Measurements from ENCODE around the gene DDI2.
"Not testable (repeated sequence)": the region's sequence is repeated elsewhere in the genome, so short reads cannot be mapped to it uniquely, and the experiment has no call there.

DDI2 gene

GRCh38 chr1:15680561-15681348, 63.5 kb downstream of the DDI2 start:
- no peak for DNase-seq

DNA sequence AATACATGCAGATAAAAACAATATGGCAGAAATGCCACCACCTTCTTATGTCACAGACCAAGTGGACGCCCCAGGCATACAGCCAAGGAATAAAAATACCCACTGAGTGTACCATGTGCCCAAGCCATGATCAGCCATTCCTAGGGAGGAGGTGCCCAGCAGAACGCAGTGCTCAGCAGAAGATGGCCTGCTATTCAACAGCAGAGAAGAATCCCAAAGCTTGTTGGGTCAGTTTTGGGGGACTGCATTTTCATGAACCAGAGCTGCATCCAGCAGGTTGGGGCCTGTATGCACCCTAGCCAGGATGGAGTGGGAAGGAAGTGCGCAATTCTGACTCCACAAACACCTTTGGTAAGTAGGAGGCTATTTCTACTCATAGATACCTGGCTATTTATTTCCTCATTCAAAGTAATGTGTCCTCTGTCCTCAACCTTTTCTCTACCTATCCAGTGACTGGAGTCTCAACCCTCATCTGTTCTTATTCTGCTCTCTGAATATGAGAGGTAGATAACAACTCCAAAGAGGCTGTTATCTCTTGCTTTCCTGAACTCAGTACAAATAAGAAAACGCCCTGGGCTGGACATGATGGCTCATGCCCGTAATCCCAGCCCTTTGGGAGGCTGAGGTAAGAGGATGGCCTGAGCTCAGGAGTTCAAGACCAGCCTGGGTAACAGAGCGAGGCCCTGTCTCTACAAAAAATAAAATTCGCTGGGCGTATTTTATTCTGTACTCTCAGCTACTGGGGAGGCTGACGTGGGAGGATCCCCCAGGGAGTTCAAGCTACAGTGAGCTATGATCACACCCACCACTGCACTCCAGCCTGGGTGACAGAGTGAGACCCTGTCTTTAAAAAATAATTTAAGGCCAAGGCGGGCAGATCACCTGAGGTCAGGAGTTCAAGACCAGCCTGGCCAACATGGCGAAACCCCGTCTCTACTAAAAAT, 64.4 kb downstream of the DDI2 start:
- DNase-seq, result no peak

DNA sequence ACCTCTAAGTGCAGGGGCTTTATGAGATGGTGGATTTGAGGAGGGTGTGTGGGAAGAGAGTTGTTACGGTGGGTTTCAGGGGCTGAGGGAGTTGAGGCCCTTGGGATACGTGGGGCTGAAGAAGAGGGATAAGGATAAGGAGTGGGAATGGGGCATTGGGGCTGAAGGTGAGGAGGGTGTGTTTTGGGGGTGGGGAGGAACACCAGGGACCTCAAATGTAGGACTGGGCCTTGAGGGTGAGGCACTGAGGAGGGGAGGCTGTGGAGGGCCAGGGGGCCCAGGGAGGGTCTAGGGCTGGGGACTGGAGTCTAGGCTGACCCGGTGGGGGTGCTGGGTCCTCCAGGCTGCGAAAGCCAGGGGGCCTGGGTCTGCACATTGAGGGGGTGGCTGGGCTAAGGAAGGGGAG, 65.7 kb downstream of the DDI2 start:
- no peak for DNase-seq

DNA sequence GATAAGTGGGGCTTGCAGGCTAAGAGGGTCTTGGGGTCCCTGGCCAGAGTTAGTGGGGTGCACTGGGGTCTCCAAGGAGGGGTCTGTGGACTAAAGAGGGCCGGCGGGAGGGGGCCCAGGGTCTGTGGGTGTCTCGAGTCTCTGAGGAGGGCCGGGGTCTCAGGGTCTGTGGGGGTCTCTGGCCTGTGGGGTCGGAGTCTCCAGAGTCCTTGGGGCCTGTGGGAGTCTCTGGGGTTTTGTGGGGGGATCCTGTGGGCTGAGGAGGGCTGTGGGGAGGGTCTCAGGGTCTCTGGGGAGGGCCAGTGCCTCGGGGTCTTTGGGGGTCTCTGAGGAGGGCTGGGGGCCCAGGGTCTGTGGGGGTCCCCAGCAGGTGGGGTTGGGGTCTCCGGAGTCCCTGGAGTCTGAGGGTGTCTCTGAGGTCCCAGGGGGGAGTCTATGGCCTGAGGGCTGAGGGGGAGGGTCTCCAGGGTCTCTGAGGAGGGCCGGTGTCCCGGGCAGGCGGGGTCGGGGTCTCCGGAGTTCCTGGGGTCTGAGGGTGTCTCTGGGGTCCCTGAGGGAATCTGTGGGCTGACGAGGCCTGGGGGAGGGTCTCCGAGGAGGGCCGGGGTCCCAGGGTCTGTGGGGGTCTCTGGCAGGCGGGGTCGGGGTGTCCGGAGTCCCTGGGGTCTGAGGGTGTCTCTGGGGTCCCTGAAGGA, 66.2 kb downstream of the DDI2 start:
- no peak for DNase-seq

DNA sequence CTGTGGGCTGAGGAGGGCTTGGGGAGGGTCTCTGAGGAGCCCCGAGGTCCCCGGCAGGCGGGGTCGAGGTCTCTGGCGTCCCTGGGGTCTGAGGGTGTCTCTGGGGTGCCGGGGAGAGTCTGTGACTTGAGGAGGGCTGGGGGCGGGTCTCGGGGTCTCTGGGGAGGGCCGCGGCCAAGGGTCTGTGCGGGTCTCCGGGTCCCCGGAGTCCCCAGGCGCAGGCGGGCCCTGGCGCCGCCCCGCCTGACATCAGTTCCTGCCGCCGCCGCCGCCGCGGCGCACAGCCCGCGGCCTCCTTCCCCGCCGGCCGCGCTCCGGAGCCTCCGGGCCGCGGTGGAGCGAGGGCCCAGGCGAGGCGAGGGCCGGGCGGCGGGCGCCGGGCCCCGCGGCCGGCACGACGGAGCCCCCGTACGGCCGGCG, 66.8 kb downstream of the DDI2 start, which contains the start of gene PLEKHM2:
TSS of gene PLEKHM2 (plus strand) at position 279 of the 420 bp plus-strand sequence. CDS start 239 bp downstream, outside the sequence.
- no peak for DNase-seq

DNA sequence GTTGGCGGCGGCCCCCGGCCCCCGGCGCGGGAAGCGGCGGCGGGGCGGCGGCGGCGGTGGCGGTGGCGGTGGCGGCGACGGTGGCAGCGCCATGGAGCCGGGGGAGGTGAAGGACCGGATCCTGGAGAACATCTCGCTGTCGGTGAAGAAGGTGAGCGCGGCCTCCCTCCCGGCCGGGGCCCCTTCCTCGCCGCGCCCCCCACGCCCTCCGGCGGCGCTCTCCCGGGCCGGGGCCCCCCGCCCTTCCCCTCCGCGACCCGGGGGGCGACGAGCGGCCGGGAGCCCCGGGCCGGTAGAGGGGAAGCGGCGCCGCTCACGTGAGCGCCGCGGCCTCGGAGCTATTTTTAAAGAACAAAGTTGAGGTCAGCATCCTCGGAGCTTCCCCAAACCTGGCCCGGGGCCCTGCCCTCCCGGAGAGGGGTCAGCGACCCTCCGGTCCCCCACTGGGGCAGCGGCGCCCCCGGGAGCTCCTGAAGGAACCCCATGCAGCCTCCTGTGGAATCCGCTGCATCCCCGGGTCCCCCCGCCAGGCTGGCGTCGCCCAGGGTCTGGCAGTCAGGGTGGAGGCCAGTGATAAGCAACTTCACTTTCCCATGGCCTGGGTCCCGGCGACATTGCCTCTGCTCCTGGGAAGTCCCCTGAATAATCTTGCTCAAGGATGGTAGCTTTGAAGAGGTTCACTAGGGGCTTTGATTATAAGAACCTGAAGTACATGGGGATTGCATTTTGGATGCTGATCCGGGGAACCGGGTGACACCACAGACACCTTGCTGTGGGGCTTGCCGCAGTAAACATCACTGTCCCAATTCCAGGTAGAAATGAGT, 67.4 kb downstream of the DDI2 start:
- no peak for DNase-seq

DNA sequence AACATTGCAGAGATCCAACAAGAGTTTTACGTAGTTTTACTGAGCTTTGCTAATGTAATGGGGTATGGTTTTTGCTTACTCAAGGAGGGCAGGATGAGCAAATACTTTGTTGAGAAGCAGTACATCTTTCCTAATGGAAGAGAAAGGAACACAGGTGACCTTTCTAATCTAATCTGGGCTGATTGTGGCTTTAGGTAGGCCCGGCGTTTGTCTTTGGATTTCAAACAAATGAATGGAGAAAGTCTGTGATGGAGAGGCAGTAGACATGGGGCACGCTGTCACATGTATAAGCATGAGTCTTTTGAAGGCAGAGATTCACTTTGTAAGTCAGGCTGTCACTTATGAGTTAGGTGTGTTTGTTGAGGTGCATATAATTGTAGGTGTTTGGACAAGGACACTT, 68.6 kb downstream of the DDI2 start:
- DNase-seq, result no peak

GRCh38 chr1:15687446-15687845, 70.2 kb downstream of the DDI2 start:
- no peak for DNase-seq

- DNase-seq, result no peak
Measured at GRCh38 chr1:15690317-15690716, 73.1 kb downstream of the DDI2 start.

GRCh38 chr1:15691434-15692032, 74.3 kb downstream of the DDI2 start:
- no peak for DNase-seq

GRCh38 chr1:15692121-15692682, 74.9 kb downstream of the DDI2 start:
- no peak for DNase-seq

GRCh38 chr1:15693371-15693770, 76.1 kb downstream of the DDI2 start:
- no peak for DNase-seq

GRCh38 chr1:15696956-15697521, 79.8 kb downstream of the DDI2 start:
- DNase-seq, result no peak

GRCh38 chr1:15698201-15698600, 80.9 kb downstream of the DDI2 start:
- DNase-seq, result no peak

DNA sequence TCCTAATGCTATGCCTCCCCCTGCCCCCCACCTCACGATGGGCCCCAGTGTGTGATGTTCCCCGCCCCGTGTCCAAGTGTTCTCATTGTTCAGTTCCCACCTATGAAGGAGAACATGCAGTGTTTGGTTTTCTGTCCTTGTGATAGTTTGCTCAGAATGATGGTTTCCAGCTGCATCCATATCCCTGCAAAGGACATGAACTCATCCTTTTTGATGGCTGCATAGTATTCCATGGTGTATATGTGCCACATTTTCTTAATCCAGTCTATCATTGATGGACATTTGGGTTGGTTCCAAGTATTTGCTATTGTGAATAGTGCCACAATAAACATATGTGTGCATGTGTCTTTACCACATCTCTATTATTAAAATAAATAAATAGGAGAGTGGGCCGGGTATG, 82.1 kb downstream of the DDI2 start:
- DNase-seq, result not testable (repeated sequence)

GRCh38 chr1:15700508-15700907, 83.2 kb downstream of the DDI2 start:
- no peak for DNase-seq

GRCh38 chr1:15701784-15702183, 84.5 kb downstream of the DDI2 start:
- DNase-seq, result no peak

GRCh38 chr1:15702722-15703550, 85.7 kb downstream of the DDI2 start:
- no peak for DNase-seq

DNA sequence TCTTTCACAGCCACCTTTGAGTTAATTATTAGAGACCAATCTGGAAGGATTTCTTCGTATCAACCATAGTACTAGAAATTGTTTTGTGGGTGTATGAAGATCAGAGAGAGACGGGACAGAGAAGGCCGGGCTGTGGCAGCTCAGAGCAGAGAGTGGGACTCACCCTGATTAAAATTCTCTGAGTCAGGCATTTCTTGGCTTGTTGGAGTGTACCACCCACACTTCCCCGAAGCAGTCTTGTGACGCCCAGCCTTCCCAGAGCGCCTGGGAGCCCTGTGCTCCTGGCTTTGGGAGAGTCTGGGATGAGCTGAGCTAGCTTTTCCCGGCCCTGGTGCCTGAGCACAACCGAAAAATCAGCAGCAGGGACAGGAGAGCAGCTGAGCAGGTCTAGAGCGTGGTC, 86.3 kb downstream of the DDI2 start:
- DNase-seq, result no peak

DNA sequence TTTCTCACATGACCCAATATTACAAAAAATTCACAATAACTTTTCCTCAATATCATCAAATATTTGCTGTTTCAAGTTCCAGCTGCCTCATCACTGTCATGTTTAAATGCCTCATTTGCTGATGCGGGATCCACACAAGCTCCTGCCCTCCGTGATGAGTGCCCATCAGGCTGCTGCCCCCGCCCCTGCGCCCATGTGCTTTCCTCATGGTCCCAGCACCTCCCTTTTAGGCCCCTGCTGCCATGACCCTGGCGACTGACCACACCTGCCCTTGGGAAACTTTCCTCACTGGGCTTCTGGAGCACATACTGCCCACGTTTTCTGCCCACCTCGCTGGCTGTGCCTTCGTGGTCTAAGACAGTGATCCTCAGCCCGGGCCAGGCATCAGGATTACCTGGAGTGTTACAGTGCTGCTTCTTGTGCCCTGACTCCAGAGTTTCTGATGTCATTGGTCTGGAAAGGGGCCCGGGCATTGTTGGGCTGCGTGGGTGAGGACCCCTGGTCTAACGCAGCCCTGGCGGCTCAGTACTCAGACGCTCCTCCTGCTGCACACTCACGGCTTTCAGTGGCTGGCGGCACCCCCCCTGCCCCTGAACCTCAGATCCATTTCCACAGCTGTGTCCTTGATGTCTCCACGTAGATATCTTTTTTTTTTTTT, 87.4 kb downstream of the DDI2 start:
- no peak for DNase-seq
